Panc1 (cell line): Measurements from ENCODE around the gene SAV1. TPM values are rescaled to one million over a fixed set of nuclear protein-coding genes. Genes with fewer than 3 reads are reported as not detected.

Source experiments
- ATAC-seq: fragments of 200-7000 bp; cut with Tn5 transposase; 2 replicates; pipeline ENCODE4 v1.9.1; 2020; ENCODE audit warnings: mild to moderate bottlenecking, moderate library complexity
- BruUV-seq: library from RNA; stranded (reverse); fragments of 400-500 nt; replicated peaks from 2 replicates; lab custom pipeline; 2021; lab: Mats Ljungman, UMichigan
- CTCF ChIA-PET: fragments of 300-600 bp; sonication (Branson Sonifier 250); formaldehyde crosslinking; loops from one replicate; lab custom pipeline; 2022; ENCODE audit warnings: antibody characterized with exemption; lab: Charles Lee
- POLR2A ChIA-PET: fragments of 300-600 bp; sonication (Branson Sonifier 250); formaldehyde crosslinking; loops from one replicate; lab custom pipeline; 2022; ENCODE audit warnings: antibody characterized with exemption; lab: Charles Lee
- DNase-seq: peaks from one replicate; pipeline ENCODE4 v3.0.0-alpha.2; 2010; ENCODE audit warnings: low read depth, low spot score
- H3K27ac ChIP-seq: 2 replicates; pipeline ENCODE4 v1.5.1; 2011; ENCODE audit warnings: mild to moderate bottlenecking, low read length, inconsistent platforms
- H3K27me3 ChIP-seq: fragments of 200-500 bp; sonication (Bioruptor generic); 2 replicates; pipeline ENCODE4 v1.6.0; 2014; ENCODE audit warnings: low read length, inconsistent platforms; ENCODE audit not compliant: control insufficient read depth, insufficient read depth
- H3K36me3 ChIP-seq: fragments of 200-500 bp; sonication (Bioruptor generic); 2 replicates; pipeline ENCODE4 v1.5.1; 2014; ENCODE audit warnings: inconsistent platforms, mild to moderate bottlenecking, low read length, moderate library complexity; ENCODE audit not compliant: control insufficient read depth, insufficient read depth
- H3K4me1 ChIP-seq: 2 replicates; pipeline ENCODE4 v1.5.1; 2011; ENCODE audit warnings: inconsistent platforms, mild to moderate bottlenecking, low read length, moderate library complexity; ENCODE audit not compliant: control insufficient read depth, insufficient read depth
- H3K4me3 ChIP-seq, 2 experiments: 2 replicates each; pipeline ENCODE4 v1.5.1; 2011 to 2012; ENCODE audit warnings: low read depth in 2 of 2, low read length in 2 of 2, mild to moderate bottlenecking in 2 of 2, inconsistent platforms in 1 of 2, moderate library complexity in 1 of 2
- H3K9me3 ChIP-seq: fragments of 200-500 bp; sonication (Bioruptor generic); 2 replicates; pipeline ENCODE4 v1.5.1; 2014; ENCODE audit warnings: low read depth, mild to moderate bottlenecking, inconsistent platforms, low read length, moderate library complexity; ENCODE audit not compliant: control insufficient read depth, insufficient read depth
- POLR2AphosphoS5 ChIP-seq: IDR thresholded peaks from 2 replicates; pipeline ENCODE4 v1.6.1; 2012; ENCODE audit warnings: mild to moderate bottlenecking, low read depth, low read length, moderate library complexity
- SIN3A ChIP-seq: IDR thresholded peaks from 2 replicates; pipeline ENCODE4 v1.6.1; 2012; ENCODE audit warnings: low read depth, mild to moderate bottlenecking, low read length, moderate library complexity, borderline replicate concordance; ENCODE audit not compliant: insufficient read depth
- TCF7L2 ChIP-seq: IDR thresholded peaks from 2 replicates; pipeline ENCODE4 v1.6.1; 2011; ENCODE audit warnings: mild to moderate bottlenecking, low read depth, low read length, inconsistent platforms
- in situ Hi-C: cut with HindIII; loops from 2 replicates; pipeline ENCODE4 v1.10.0; 2016; ENCODE audit warnings: low sequenced_read_pairs, low pct_unique_long_range_greater_than_20kb
- intact Hi-C: fragments of 100-400 bp; cut with micrococcal nuclease; formaldehyde crosslinking; loops from one replicate; pipeline ENCODE4 v1.10.0; 2022; ENCODE audit not compliant: unreplicated experiment
- total RNA-seq: library from RNA; stranded (reverse); gene quantifications from one replicate; pipeline ENCODE4 v1.2.1, GENCODE V29; 2021; ENCODE audit not compliant: unreplicated experiment
- TF ChIP-seq, protein P1 (sequence below): fragments of 450-650 bp; IDR thresholded peaks from 2 replicates; pipeline ENCODE4 v1.5.1; 2017; ENCODE audit warnings: mild to moderate bottlenecking
- TF ChIP-seq, protein P2 (sequence below), 2 experiments: IDR thresholded peaks; 2 replicates each; pipeline ENCODE4 v1.6.1; 2011 to 2012; ENCODE audit warnings: low read depth in 2 of 2, control low read depth in 1 of 2, low read length in 1 of 2, mild to moderate bottlenecking in 1 of 2, moderate library complexity in 1 of 2; ENCODE audit not compliant: insufficient read depth in 1 of 2

Gene SAV1
- total RNA-seq, 1 experiment from 2014 or later, result 13.2 TPM

DNA sequence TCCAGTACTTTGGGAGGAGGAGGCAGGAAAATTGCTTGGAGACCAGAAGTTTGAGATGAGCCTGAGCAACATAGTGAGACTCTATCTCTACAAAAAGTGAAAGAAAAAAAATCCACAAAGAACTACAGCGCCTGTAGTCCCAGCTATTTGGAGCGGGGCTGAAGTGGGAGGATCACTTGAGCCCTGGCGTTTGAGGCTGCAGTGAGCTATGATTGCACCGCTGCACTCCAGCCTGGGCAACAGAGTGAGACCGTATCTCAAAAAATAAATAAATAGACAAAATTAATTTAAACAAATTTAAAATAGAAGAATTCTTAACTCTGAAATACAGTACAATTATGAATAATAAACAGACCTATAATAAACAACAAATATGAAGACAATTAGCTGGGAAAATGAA, 67.3 kb downstream of the SAV1 start:
- Histone ChIP-seq H3K36me3 (no peaks in the 10 kb centered on the region), H3K27ac (no peak overlapping the region), H3K4me1 (no peaks in the 10 kb centered on the region), H3K27me3 (no peaks in the 10 kb centered on the region), H3K9me3 (no peaks in the 10 kb centered on the region), H3K4me3 (no peak overlapping the region)
- no peak for TF ChIP-seq TCF7L2
- TF ChIP-seq SIN3A, result no peak
- TF ChIP-seq, protein P1, sequence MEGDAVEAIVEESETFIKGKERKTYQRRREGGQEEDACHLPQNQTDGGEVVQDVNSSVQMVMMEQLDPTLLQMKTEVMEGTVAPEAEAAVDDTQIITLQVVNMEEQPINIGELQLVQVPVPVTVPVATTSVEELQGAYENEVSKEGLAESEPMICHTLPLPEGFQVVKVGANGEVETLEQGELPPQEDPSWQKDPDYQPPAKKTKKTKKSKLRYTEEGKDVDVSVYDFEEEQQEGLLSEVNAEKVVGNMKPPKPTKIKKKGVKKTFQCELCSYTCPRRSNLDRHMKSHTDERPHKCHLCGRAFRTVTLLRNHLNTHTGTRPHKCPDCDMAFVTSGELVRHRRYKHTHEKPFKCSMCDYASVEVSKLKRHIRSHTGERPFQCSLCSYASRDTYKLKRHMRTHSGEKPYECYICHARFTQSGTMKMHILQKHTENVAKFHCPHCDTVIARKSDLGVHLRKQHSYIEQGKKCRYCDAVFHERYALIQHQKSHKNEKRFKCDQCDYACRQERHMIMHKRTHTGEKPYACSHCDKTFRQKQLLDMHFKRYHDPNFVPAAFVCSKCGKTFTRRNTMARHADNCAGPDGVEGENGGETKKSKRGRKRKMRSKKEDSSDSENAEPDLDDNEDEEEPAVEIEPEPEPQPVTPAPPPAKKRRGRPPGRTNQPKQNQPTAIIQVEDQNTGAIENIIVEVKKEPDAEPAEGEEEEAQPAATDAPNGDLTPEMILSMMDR, result no peak
- no peak for TF ChIP-seq POLR2AphosphoS5
- TF ChIP-seq, protein P2, sequence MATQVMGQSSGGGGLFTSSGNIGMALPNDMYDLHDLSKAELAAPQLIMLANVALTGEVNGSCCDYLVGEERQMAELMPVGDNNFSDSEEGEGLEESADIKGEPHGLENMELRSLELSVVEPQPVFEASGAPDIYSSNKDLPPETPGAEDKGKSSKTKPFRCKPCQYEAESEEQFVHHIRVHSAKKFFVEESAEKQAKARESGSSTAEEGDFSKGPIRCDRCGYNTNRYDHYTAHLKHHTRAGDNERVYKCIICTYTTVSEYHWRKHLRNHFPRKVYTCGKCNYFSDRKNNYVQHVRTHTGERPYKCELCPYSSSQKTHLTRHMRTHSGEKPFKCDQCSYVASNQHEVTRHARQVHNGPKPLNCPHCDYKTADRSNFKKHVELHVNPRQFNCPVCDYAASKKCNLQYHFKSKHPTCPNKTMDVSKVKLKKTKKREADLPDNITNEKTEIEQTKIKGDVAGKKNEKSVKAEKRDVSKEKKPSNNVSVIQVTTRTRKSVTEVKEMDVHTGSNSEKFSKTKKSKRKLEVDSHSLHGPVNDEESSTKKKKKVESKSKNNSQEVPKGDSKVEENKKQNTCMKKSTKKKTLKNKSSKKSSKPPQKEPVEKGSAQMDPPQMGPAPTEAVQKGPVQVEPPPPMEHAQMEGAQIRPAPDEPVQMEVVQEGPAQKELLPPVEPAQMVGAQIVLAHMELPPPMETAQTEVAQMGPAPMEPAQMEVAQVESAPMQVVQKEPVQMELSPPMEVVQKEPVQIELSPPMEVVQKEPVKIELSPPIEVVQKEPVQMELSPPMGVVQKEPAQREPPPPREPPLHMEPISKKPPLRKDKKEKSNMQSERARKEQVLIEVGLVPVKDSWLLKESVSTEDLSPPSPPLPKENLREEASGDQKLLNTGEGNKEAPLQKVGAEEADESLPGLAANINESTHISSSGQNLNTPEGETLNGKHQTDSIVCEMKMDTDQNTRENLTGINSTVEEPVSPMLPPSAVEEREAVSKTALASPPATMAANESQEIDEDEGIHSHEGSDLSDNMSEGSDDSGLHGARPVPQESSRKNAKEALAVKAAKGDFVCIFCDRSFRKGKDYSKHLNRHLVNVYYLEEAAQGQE (IDR thresholded peaks at IDR 0.05; ENCODE audit: insufficient read depth in 1 of 2, low read depth in 2 of 2, low read length in 1 of 2), result no peak
- CTCF ChIA-PET, result interaction anchor here (0.7 kb wide), 2 partner anchors 260 to 1229 kb away, joined by 5 to 6 read pairs; no protein-coding TSS in a partner anchor
- BruUV-seq, result no TSS peak
- DNase-seq (no peak), ATAC-seq (no peak)
- in situ Hi-C loops (no loop called here), intact Hi-C loops (loop anchor here (5.0 to 10.0 kb wide), 2 partner anchors 171 to 264 kb away; no protein-coding TSS in a partner anchor)
- POLR2A ChIA-PET, result interaction anchor here (0.6 kb wide), 1 partner anchor 68 kb away, joined by 3 read pairs; the partner anchor contains the start of gene SAV1

DNA sequence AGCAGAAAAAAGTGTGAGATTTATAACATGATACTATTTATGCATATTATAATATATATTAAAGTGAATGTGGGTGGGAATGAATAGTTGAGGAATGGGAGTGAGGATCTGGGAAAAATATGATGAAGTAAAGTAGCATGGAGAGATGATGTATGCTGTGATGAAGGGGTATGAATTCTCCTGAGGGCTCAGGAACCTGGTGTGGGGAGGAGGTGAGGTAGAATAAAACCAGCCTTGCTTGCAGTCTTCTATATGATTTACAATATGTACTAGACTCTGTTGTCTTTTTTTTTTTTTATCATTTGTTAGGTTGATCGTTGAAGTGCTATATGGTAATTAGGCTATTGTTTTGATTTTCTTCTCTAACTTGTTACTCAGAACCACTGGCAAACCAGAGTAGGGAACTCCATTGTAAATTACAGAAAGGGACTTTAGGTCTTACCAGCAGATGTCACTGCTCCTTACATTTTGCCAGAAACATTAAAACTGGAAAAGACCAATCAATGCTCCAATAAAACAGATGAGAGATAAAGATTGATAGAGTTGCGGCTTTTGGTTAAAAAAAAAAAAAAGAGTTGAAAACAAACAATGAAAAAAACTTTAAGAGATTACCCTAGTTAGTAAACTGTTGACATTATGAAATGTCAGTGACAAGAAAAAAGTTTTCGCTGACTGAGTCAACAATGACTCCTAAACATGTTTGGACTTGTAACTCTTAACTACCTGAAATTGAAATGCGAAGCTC, 68.2 kb downstream of the SAV1 start:
- H3K36me3 ChIP-seq, result no peaks in the 10 kb centered on the region
- H3K27me3 ChIP-seq, result no peaks in the 10 kb centered on the region
- no TSS peak for BruUV-seq
- ATAC-seq, result 0 out of 2 replicates have a peak, but pooled peaks have one; percentile 62
- no peak for TF ChIP-seq POLR2AphosphoS5
- TF ChIP-seq SIN3A, result no peak
- TF ChIP-seq, protein P2 (IDR thresholded peaks at IDR 0.05; ENCODE audit: insufficient read depth in 1 of 2, low read depth in 2 of 2, low read length in 1 of 2), result no peak
- TF ChIP-seq, protein P1, result peak; percentile 62; the same call in 1 of the 2 replicates
- ChIA-PET CTCF (interaction anchor here (0.7 kb wide), 5 partner anchors 19 to 1230 kb away, joined by 3 to 6 read pairs (median 5); no protein-coding TSS in a partner anchor), POLR2A (no interaction called here)
- intact Hi-C loops (loop anchor here (5.0 to 10.0 kb wide), 2 partner anchors 172 to 265 kb away; no protein-coding TSS in a partner anchor), in situ Hi-C loops (no loop called here)
- no peak overlapping the region for H3K4me3 ChIP-seq
- no peaks in the 10 kb centered on the region for H3K9me3 ChIP-seq
- H3K4me1 ChIP-seq, result no peaks in the 10 kb centered on the region
- DNase-seq, result peak; percentile 20
- no peak overlapping the region for H3K27ac ChIP-seq
